ELR (cell line): ENCODE results near the gene SMAD6.
A peak's percentile ranks its signal among the peaks of the same experiment; 100 is the strongest.
"Not testable (repeated sequence)": the region's sequence is repeated elsewhere in the genome, so short reads cannot be mapped to it uniquely, and the experiment has no call there.

Source experiments
- DNase-seq: peaks from one replicate; pipeline ENCODE4 v3.0.0-alpha.2; 2015; ENCODE audit warnings: low read depth

The SMAD6 gene

GRCh38 chr15:66675446-66675845 is 26.6 kb upstream of the SMAD6 start:
- no peak for DNase-seq

GRCh38 chr15:66677336-66677735 is 24.7 kb upstream of the SMAD6 start:
- no peak for DNase-seq

- DNase-seq: no peak
Measured at GRCh38 chr15:66679061-66679656, 22.9 kb upstream of the SMAD6 start.

GRCh38 chr15:66679657-66680108 is 22.4 kb upstream of the SMAD6 start:
- DNase-seq: no peak

- DNase-seq: no peak
Measured at GRCh38 chr15:66680502-66680901, 21.5 kb upstream of the SMAD6 start.

GRCh38 chr15:66681395-66681794 is 20.6 kb upstream of the SMAD6 start:
- no peak for DNase-seq

- DNase-seq: no peak
Measured at GRCh38 chr15:66682246-66682645, 19.8 kb upstream of the SMAD6 start.

- DNase-seq: peak; percentile 57
Measured at GRCh38 chr15:66682865-66683264, 19.2 kb upstream of the SMAD6 start.

GRCh38 chr15:66684136-66684681 is 17.8 kb upstream of the SMAD6 start:
- DNase-seq: no peak

- DNase-seq: peak; percentile 46
Measured at GRCh38 chr15:66685638-66686150, 16.3 kb upstream of the SMAD6 start.

- DNase-seq: not testable (repeated sequence)
Measured at GRCh38 chr15:66690912-66691311, 11.1 kb upstream of the SMAD6 start.

- no peak for DNase-seq
Measured at GRCh38 chr15:66691727-66692126, 10.3 kb upstream of the SMAD6 start.

GRCh38 chr15:66692391-66692790 is 9.6 kb upstream of the SMAD6 start:
- no peak for DNase-seq

- DNase-seq: no peak
Measured at GRCh38 chr15:66692808-66693596, 9.0 kb upstream of the SMAD6 start.

- DNase-seq: no peak
Measured at GRCh38 chr15:66696770-66697169, 5.3 kb upstream of the SMAD6 start.

- peak; percentile 79 for DNase-seq
Measured at GRCh38 chr15:66698318-66698961, 3.6 kb upstream of the SMAD6 start.

GRCh38 chr15:66698971-66699370 is 3.1 kb upstream of the SMAD6 start:
- DNase-seq: no peak

GRCh38 chr15:66700412-66700801 is 1.6 kb upstream of the SMAD6 start:
- DNase-seq: no peak

GRCh38 chr15:66700802-66701421 is 1.1 kb upstream of the SMAD6 start:
- peak; percentile 94 for DNase-seq

GRCh38 chr15:66701422-66702034 is 508 bp upstream of the SMAD6 start:
- DNase-seq: no peak

- peak; percentile 33 for DNase-seq
Measured at GRCh38 chr15:66702787-66703539, 927 bp downstream of the SMAD6 start.
